22Rv1 (cell line): ENCODE results near the gene FGF6.

Experiments used
- H3K27ac ChIP-seq: fragments of 450-650 bp; 2 replicates; pipeline ENCODE4 v1.5.1; 2017
- ZFX ChIP-seq: fragments of 450-650 bp; IDR thresholded peaks from 2 replicates; pipeline ENCODE4 v1.6.1; 2017; ENCODE audit warnings: antibody characterized with exemption, borderline replicate concordance
- TF ChIP-seq, protein P1 (sequence below): fragments of 450-650 bp; IDR thresholded peaks from 2 replicates; pipeline ENCODE4 v1.5.1; 2017; ENCODE audit warnings: mild to moderate bottlenecking

Gene FGF6

DNA sequence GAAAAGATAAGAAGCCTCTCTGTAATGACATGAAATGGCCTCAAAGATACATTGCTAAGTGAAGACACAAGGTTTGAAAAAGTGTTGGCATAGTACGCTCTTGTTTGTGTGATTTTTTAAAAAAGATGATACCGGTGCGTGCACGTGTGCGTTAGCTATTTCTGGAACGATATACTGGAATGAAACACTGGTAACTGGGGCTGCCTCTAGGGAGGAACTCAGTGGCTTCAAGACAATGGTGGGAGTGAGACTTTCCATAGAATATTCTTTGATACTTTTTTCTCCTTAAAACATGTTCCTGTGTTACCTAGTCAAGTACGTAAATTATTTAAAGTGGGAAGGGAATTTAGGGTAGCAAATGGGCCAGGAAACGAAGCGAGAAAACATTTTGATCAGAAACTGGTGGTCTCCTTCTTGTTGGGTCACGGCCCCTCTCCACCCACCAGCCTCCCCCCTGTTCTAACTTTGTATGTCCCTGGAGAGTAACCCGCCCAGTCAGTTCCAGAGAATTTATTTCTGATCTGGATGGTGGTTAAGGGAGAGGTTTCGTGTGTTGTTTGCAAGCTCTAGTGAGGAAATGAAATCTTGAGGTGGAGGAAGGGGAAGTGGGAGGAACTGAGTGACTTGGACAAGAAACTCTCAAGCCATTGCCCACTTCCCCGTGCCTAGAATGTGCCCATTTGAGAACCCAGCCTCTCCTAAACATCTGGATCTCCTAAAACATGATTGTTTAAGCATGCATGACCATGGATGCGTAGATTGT is 6.6 kb downstream of the FGF6 start:
- no peak overlapping the region for H3K27ac ChIP-seq

DNA sequence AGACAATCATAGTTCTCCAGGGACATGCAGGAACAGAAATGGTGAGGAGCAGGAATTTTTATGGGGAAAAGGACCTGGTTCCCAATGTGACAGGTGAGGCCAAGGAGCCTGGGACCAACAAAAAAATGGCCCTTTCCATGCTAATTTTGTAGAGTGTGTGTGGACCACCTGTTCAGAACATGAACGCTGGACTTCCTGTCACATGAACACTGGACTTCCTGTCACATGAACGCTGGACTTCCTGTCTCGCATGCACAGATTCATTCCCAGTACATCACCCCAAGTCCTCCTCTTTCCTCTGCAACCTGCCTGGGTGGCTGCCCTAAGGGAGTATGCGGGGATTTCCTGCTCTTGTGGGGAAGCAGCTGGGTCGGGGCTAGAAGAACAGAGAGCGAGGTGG is 10.1 kb downstream of the FGF6 start:
- TF ChIP-seq, protein P1, sequence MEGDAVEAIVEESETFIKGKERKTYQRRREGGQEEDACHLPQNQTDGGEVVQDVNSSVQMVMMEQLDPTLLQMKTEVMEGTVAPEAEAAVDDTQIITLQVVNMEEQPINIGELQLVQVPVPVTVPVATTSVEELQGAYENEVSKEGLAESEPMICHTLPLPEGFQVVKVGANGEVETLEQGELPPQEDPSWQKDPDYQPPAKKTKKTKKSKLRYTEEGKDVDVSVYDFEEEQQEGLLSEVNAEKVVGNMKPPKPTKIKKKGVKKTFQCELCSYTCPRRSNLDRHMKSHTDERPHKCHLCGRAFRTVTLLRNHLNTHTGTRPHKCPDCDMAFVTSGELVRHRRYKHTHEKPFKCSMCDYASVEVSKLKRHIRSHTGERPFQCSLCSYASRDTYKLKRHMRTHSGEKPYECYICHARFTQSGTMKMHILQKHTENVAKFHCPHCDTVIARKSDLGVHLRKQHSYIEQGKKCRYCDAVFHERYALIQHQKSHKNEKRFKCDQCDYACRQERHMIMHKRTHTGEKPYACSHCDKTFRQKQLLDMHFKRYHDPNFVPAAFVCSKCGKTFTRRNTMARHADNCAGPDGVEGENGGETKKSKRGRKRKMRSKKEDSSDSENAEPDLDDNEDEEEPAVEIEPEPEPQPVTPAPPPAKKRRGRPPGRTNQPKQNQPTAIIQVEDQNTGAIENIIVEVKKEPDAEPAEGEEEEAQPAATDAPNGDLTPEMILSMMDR, result no peak
- no peak for TF ChIP-seq ZFX

More for the DNA sequence above, 6.6 kb downstream of the FGF6 start:
- TF ChIP-seq ZFX, result no peak
- TF ChIP-seq, protein P1, result no peak

DNA sequence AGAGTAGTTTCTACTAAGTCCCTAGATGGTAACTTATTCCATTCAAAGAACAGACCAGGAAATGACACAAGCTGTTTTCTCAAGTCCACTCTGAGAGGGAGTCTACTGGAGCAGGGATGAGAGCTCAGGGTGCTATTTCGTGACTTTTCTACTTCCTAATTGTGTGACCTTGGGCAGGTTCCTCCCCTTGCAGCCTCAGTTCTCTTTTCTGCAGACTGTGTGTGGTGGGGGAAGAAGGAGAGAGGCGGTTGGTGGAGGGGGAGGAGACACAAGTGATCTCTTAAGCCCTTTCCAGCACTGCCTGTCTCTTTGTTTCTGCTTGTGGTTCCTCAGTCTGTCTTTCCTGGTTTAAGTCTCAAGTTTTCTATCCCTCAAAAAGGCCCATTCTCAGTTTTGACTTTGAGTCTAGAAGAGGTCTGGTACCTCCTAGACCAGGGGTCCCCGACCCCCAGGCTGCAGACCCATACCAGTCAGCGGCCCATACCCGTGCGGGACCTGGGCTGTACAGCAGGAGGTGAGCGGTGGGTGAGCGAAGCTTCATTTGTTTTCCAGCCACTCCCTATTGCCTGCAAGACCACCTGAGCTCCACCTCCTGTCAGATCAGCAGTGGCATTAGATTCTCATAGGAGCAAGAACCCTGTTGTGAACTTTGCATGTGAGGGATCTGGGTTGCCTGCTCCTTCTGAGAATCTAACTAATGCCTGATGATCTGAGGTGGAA is 10.7 kb downstream of the FGF6 start:
- TF ChIP-seq, protein P1, result no peak
- no peak for TF ChIP-seq ZFX

More for the DNA sequence above, 10.1 kb downstream of the FGF6 start:
- no peak overlapping the region for H3K27ac ChIP-seq

DNA sequence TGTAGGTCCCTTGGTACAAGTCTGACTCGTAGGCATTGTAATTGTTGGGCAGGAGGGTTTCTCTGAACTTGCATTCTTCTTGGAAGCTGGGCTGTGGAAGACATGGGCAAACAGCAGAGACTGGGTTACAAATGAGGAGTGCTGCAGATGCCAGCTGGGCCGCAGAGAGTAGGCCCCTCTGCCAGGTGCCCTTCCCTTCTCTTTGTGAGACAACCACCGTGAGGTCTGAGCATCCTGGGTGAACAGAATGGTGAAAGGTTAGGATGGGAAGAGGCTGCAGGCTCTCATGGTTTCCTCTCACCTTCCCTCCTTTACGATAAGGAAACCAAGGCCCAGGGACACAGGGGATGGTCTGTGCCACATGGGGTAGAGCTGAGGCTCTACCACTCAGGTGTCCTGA is 11.3 kb downstream of the FGF6 start:
- H3K27ac ChIP-seq, result no peak overlapping the region
- no peak for TF ChIP-seq ZFX
- TF ChIP-seq, protein P1, result no peak

More for the DNA sequence above, 10.7 kb downstream of the FGF6 start:
- H3K27ac ChIP-seq, result no peak overlapping the region

DNA sequence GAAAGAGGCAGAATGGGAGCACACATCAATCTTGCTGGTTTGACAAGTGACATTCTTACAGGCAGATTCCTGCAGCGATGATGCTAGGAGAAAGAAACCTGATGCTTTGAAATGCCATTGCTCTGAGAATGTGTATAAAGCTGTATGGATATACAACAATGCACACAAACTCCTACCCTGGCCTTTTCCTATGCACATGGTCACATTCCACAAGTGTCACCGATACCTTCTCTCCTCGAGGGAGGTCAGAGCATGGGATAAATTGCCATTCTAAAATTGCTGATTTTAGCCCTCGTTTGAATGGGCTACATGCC is 11.9 kb downstream of the FGF6 start:
- H3K27ac ChIP-seq, result no peak overlapping the region
- no peak for TF ChIP-seq ZFX
- TF ChIP-seq, protein P1, result no peak

DNA sequence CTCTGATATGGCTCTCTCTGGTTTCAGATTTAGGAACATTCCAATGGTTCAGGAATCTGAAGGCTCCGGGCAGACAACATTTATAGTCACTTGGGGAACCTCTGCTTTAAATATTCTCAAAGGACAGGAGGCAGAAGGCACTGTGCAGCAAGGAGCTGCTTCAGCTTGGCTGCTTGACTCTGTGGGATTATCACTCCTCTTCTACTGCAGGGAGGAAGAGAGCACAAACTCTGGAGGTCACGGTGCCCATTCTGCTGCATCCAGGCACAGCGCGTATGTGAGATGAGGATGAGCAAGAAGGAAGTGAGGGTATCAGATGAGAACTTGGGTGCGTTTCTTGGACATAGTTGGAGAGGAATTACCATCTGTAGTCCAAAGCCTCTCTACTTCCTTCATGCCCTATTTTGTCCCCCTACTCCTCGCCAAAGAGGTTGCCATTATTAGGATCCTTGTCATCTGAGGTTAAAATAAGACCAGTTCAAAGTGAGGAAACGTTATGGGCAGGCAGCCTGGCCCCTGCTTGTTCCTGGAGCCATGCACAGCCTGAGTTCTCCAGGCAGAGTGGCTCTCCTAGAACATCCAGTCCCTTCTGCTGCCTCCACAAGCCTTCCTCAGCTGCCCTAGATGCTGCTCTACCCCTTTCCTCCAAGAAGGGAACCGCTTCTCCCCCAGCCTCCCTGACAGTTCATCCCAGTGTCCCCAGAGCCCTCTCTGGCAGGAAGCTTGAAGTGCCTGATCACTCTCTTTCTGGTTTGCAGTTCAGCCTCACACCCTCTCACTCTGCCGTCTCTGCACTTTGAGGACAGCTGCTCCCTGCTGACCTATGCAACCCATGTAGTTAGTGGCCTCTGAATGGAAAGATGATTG is 12.5 kb downstream of the FGF6 start:
- TF ChIP-seq ZFX, result no peak
- TF ChIP-seq, protein P1, result no peak
- no peak overlapping the region for H3K27ac ChIP-seq
